ENCODE results near the gene TUBA3E.
"Not testable (repeated sequence)": the region's sequence is repeated elsewhere in the genome, so short reads cannot be mapped to it uniquely, and the experiment has no call there.

Gene TUBA3E

GRCh38 chr2:130160838-130161705, 37.2 kb downstream of the TUBA3E start:
- not testable (repeated sequence) for DNase-seq

GRCh38 chr2:130160131-130160530, 38.1 kb downstream of the TUBA3E start:
- no peak for DNase-seq

- DNase-seq, result not testable (repeated sequence)
Observed at GRCh38 chr2:130159376-130159775, 38.9 kb downstream of the TUBA3E start.

- no peak for DNase-seq
Observed at GRCh38 chr2:130158631-130159030, 39.6 kb downstream of the TUBA3E start.

- DNase-seq, result not testable (repeated sequence)
Observed at GRCh38 chr2:130157825-130158514, 40.3 kb downstream of the TUBA3E start.

GRCh38 chr2:130157354-130157753, 40.9 kb downstream of the TUBA3E start:
- not testable (repeated sequence) for DNase-seq

GRCh38 chr2:130156624-130157004, 41.6 kb downstream of the TUBA3E start:
- DNase-seq, result no peak

- DNase-seq, result not testable (repeated sequence)
Observed at GRCh38 chr2:130155956-130156623, 42.1 kb downstream of the TUBA3E start.

GRCh38 chr2:130154773-130155765, 43.2 kb downstream of the TUBA3E start:
- DNase-seq, result no peak

- not testable (repeated sequence) for DNase-seq
Observed at GRCh38 chr2:130154423-130154770, 43.8 kb downstream of the TUBA3E start.

GRCh38 chr2:130153721-130154422, 44.4 kb downstream of the TUBA3E start:
- not testable (repeated sequence) for DNase-seq

GRCh38 chr2:130152816-130153595, 45.2 kb downstream of the TUBA3E start:
- no peak for DNase-seq

- DNase-seq, result not testable (repeated sequence)
Observed at GRCh38 chr2:130152136-130152815, 46.0 kb downstream of the TUBA3E start.

GRCh38 chr2:130151145-130151512, 47.1 kb downstream of the TUBA3E start:
- DNase-seq, result not testable (repeated sequence)

GRCh38 chr2:130150181-130151144, 47.8 kb downstream of the TUBA3E start:
- no peak for DNase-seq

- not testable (repeated sequence) for DNase-seq
Observed at GRCh38 chr2:130148515-130148914, 49.7 kb downstream of the TUBA3E start.

- DNase-seq, result peak; percentile 43
Observed at GRCh38 chr2:130145006-130145414, 53.2 kb downstream of the TUBA3E start, which contains the start of gene CCDC74B. TSS of gene CCDC74B (minus strand) at chr2:130145112. CDS start at chr2:130144996, 116 bp downstream.

GRCh38 chr2:130143266-130144039, 54.8 kb downstream of the TUBA3E start:
- DNase-seq, result not testable (repeated sequence)

Measured in T-helper 9 cell (primary cell).